DMS79 treated with DMSO at 0.1 percent for 48 hours (cell line): ENCODE results near the gene HS3ST6.
"Not testable (repeated sequence)": the region's sequence is repeated elsewhere in the genome, so short reads cannot be mapped to it uniquely, and the experiment has no call there.

Source experiments
- DNase-seq: peaks from one replicate; lab custom pipeline; 2025; lab: John Stamatoyannopoulos, UW

Gene HS3ST6

DNA sequence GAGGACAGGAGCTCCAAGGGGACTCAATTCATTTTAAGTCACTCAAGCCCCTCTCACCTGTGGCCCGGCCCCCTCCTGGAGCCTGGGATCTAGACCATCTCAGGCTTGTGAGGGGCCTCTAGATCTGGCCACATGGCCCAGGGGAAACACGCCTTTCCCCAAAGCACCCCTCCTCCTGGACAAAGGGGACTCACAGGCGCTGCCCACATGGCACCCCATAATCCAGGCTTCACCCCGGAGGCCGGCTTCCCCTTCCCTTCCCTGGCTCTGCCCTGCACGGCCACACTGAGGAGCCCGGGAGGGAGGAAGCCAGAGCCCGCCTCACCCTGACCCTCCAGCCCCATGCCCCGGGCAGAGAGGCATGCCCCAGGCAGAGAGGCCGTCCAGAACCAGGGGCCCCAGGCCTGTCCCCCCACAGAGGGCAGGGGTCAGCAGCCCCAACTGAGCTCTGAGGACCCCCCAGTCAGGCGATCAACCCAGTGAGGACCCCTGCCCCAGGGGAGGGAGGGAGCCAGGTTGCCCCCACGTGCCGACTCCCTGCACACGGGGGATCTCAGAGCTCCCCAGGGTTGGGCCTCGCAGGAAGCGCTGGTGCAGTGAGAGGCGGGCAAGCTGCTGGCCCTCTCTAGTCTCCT, 10.9 kb downstream of the HS3ST6 start:
- DNase-seq = no peak

DNA sequence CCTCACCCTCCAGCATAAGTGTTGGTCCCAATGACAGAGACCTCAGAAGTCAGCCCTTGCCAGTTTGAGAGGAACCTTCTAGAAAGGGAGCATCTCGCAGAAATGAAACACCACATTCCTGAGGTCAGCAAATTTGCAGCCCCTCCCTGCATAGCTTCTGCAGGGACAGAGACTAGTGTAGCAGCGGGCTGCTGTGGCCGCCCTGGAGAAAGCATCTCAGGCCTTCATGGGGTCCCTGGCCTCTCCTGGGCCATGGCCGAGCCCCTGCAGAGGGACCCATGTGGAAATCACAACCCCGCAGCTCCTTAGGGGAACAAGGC, 11.4 kb downstream of the HS3ST6 start:
- no peak for DNase-seq

DNA sequence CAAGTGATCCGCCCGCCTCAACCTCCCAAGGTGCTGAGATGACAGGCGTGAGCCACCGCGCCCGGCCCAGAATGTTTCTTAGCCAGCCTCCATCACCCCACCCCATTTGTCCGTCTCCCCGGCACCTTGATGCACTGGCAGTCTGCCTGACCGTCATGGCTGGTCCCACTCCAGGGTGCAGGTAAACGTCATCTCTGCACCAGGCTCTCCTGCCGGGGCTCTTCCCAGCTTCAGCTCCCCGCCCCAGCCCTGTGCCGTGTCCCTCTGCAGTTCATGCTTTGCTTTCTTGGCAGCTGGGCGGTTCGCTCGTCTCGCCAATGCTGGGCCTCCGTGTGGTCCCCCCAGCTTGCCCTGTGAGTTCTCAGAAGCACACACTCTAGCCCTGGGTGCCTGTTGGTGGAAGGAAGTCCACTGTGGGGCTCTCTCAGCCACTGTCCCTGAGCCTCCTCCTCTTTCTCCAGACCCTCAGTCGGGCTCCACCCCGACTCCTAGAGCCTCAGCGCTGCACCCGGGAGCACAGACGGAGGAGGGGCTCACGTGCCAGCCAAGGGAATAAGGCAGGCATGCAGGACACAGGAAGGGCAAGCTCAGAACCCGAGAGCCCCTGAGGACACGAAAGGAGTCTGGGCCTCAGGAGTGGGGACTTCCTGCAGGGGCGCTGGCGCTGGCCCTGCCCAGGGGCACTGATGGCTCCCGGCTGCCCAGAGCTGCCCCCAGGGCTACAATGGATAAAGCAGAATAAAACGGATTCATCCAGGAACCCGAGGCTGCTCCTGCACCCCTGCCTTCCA, 12.0 kb downstream of the HS3ST6 start:
- peak; percentile 84 for DNase-seq

DNA sequence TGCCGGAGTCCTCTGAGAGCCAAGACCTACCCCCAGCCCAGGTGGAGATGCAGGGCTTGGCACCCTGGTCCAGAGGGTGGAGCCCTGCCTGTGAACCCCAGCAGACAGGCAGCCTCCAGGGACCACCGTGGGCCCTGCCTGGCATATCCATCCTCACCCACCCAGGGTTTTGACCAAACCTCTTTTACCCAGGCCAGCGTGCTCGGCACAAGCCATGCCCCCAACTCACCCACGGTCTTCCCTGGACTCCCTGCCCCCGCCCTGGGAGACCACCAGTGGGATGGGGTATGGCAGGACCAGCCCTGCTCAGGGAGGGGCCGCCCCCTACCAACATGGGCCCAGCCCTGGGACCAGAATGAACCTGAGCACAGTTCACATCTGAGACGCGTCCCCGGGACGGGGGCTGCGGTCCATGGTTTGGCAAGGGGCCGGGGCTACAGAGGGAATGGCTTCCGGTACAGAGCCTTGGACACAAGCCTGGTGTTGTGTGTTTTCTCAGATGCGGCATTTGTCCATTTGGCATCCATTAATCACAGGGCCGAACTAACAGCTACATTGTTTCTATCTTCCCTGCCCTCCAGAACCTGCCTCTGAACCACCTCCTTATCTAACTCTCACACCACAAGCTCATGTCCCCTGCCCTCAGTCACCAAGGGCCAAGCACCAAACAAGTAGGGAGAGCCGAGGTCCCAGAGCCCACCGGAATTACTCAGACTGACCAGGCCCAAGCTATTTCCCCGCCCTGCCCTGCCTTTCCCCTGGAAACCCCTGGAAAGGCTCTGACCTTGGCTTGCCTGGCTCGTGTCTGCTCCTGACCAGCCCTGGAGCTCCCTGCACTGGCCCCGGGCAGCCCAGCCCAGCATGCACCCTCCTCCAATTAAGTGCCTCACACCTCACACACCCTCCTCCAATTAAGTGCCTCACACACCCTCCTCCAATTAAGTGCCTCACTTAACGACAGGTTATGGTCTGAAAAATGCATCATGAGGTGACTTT, 14.1 kb downstream of the HS3ST6 start:
- DNase-seq = no peak

DNA sequence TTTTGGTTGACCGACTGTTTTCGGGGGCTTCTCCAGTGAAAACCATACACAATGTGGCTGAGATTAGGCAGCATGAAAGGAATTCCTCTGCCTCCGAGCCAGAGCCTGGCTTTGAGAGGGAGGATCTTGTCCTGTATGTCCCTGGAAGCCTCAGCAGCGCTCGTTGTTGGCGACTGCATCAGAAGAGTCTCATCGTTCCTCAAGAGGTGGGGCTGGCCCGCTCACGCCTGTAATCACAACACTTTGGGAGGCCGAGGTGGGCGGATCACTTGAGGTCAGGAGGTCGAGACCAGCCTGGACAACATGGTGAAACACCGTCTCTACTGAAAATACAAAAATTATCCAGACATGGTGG, 15.0 kb downstream of the HS3ST6 start:
- DNase-seq = no peak

DNA sequence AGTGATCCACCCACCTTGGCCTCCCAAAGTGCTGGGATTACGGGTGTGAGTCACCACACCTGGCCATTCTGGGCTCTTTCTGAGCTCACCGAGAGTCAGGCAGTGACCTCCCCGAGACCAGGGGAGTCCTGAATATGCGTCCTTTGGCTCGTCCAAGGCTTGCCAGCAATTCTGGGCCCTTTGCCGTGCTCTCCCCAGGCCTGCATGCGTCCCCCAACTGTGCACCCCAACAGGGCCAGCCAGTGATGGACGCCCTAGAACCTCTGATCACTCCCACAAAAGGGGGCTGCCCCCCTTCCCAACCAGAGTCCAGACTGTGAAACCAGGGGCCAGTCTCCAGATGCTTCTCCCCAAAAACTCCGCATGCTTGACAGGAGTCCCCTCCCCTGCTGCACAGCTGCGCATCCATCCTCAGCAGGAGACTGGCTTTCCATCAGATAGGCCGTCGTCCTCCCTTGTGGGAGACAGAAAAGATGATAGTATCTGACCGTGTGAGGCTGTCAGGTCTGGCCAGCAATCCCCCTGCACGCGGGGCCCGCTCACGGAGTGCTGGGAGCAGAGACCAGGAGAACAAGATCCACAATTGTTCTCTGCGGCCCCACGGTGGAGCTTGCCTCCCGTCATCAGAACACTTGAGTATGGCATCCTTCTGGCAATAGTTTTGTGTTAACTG, 15.5 kb downstream of the HS3ST6 start:
- DNase-seq = no peak

DNA sequence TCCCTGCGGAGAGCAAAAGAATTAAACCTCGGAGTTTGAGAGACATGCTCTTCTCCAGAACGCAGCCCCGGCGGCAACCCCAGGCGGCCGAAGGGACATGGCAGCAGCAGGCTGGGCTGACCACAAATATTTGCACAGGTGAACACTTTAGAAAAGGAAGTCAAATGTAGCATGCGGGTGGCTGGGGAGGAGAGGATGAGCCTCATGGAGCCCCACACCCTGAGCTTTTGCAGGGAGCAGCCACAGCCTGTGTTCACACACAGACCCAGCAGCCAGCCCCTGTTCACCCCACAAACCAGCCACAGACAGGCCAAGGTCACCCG, 17.8 kb downstream of the HS3ST6 start:
- peak; percentile 87 for DNase-seq

DNA sequence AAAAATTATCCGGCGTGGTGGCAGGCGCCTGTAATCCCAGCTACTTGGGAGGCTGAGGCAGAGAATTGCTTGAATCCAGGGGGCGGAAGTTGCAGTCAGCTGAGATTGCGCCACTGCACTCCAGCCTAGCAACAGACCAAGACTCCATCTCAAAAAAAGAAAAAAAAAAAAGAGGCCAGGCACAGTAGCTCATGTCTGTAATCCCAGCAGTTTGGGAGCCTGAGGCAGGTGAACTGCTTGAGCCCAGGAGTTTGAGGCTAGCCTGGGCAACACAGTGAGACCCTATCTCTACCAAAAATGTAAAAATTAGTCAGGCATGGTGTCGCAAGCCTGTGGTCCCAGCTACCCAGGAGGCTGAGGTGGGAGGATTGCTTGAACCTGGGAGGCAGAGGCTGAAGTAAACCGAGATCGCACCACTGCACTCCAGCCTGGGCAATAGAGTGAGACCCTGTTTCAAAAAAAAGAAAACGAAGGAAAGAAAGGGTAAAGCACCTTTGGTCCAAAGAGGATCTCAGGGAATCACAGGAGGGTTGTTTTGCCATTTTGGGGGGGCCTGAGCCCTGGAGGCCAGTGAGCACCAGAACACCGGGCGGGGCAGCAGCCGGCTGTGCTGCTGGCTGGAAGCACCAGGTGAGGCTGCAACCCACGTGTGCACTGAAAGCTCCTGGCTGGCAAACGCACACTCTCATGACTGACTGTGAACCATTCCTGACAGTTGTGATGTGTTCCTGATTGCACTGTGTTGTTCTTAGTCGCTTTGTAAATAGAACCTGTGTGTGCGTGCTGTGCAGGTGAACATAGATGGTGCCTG, 18.4 kb downstream of the HS3ST6 start:
- peak; percentile 87 for DNase-seq

DNA sequence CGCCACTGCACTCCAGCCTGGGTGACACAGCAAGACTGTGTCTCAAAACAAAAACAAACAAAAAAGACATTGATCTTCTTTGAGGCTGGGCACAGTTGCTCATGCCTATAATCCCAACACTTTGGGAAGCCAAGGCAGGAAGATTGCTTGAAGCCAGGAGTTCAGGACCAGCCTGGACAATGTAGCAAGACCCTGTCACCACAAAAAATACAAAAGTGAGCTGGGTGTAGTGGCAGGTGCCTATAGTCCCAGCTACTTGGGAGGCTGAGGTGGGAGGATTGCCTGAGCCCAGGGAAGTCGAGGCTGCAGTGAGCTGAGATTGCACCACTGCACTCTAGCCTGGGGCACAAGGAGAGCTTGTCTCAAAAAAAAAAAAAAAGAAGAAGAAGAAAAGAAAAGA, 20.5 kb downstream of the HS3ST6 start:
- DNase-seq = not testable (repeated sequence)

DNA sequence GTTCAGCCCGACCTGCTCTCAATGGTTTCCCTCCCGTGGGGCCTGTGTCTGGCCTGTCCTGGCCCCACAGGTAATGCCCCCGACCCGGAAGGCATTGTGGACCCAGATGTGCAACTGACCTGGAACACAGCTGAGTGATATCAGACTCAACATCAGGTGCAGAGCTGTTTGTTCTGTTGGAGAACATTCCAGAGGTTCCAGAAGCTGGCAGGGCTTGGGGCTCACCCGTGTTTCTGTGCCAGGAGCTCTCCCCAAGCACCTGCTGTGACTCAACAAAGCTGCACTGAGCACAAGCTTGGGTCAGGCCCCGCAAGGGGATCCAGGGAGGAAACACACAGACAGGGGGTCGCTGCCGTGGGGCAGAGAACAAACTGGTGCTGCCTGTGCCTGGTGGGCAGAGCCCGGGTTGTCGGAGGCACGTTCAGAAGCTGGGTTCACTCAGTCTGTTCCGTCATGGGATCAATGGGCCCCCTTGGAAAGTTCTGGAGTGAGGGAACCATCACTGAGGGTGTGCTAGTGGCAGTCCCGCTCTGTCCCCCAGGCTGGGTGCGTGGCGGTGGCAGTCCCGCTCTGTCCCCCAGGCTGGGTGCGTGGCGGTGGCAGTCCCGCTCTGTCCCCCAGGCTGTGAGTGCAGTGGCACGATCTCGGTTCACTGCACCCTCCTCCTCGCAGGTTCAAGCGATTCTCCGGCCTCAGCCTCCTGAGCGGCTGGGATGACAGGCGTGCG, 22.1 kb downstream of the HS3ST6 start:
- no peak for DNase-seq

DNA sequence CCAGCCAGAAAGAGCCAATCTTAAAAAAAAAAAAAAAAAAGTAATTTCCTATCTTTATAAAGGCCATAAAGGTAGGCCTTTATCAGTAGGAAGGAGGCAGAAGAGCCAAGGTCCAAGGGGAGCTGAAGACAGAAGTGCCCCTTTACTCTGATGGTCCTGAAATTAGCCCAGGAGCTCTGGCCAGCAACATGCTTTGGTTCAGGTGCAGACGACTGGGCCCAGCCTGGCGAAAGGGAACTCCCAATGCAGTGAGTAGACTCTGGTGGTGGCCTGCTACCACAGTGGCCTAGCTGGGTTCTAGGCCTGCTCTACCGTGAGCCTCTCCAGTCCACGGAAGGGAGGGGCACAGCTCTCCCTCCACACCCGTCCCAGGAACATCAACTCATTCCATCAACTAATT, 23.1 kb downstream of the HS3ST6 start:
- DNase-seq = no peak

DNA sequence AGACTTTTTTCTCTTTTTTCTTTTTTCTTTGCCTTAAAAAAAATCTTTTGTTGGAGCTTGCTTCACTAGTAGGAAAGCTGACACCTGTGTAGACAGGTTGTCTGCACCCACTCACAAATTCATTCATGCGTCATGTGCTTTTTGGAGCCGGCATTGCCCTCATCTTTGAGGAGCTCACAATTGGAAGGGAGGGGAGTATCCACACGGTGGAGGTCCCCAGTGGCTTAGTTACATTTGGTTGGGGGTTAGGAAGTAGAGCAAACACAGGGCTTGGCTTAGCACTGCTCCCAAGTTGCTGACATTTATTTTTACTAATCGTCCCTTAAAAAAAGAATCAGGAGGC, 27.5 kb downstream of the HS3ST6 start:
- DNase-seq = peak; percentile 89

DNA sequence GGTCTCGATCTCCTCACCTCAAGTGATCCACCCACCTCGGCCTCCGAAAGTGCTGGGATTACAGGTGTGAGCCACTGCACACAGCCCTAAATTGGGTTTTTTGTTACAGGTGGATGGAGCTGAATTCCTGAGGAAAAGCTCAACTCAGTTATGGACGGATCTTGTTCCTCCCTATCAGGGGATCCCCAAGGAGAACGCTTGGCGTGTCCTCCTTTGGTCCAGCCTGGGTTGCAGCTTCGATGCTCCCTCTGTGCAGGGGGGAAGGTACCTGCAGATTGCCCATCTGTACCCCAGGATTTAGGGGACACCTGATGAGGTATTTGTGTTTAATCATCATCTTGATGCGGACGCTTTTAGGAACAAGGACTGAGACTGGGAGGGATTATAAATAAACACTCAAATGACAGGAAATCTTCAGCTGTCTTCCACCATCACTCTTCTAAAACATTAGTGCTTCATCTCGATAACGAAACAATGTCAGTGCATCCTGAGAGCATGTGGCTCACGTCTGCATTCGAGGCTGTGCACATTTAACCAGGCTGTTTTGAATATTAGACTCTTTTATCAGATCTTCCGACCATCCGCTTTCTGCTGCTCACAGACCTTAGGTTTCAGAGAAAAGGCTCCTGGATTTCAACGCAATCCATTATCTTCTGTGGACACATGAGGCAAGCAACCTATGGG, 28.0 kb downstream of the HS3ST6 start:
- DNase-seq = peak; percentile 88

DNA sequence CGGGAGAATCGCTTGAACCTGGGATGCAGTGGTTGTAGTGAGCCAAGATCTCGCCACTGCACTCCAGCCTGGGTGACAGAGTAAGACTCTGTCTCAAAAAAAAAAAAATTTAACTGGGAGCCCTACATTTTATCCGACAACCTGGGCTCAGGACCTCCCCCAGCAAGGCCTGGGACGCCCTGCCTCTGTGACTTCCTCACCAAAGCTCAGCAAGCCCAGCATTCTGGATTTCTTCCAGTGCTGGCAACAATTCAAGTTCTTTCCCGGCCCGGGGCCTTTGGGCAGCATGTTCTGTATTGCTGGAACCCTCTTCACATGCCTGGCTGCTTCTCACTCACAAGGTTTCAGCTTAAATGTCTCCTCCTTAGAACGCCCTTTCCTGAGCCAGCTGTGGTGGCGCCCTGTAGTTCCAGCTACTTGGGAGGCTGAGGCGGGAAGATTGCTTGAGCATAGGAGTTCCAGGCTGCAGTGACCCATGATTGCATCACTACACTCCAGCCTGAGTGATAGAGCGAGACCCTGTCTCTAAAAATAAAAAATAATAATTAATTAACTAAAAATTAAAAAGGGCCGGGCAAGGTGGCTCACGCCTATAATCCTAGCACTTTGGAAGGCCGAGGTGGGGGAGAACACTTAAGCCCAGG, 30.4 kb downstream of the HS3ST6 start:
- DNase-seq = peak; percentile 78

DNA sequence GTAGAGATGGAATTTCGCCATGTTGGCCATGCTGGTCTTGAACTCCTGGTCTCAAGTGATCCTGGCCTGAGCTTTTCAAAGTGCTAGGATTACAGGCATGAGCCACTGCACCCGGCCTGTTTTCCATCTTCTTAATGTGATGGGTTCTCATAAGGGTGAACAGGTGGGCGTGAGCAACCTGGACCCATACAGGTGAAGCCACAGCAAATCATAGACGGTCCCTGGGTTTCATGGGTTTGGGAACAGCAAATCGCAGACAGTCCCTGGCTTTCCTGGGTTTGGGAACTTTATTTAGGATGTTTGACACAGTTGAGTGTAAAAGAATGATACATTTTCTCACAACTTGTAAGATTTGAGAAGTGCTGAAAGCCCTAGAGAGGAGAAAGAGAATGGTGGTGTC, 33.3 kb downstream of the HS3ST6 start:
- no peak for DNase-seq

DNA sequence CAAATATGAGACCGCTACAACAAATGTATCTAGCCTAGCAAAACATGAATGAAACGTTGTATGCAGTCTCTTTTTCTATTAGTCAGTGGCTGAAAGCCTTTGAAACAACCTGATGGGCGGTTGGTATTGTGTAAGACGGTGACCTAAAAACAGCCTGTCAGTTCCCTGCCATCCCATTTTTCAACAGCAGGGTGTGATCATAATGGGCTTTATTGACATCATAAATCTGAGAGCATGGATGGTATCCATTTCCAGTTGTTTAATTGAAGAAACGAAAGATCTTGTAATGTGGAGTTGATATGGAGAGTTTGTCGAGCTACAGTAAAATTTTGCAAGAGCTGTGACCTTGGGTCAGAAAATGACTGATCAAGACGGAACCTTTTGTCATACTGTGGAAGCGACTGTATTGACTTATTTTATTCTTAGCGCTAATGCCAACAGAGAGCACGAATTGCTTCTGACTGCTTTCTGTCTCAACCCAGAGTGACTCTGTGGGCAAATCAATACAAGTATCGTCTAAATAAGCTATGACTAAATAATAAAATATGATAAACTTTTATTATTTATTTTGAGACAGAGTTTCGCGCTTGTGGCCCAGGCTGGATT, 34.0 kb downstream of the HS3ST6 start:
- no peak for DNase-seq

DNA sequence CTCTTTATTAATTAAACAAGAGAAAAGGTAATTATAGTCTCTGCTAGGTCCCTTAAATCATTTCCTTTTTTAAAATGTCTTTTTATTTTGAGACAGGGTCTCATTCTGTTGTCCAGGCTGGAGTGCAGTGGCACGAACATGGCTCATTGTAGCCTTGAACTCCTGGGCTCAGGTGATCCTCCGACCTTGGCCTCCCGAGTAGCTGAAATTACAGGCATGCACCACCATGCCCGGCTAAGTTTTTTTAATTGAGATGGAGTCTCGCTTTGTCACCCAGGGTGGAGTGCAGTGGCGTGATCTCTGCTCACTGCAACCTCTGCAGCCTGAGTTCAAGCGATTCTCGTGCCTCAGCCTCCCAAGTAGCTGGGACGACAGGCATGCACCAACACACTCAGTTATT, 37.0 kb downstream of the HS3ST6 start:
- DNase-seq = not testable (repeated sequence)

DNA sequence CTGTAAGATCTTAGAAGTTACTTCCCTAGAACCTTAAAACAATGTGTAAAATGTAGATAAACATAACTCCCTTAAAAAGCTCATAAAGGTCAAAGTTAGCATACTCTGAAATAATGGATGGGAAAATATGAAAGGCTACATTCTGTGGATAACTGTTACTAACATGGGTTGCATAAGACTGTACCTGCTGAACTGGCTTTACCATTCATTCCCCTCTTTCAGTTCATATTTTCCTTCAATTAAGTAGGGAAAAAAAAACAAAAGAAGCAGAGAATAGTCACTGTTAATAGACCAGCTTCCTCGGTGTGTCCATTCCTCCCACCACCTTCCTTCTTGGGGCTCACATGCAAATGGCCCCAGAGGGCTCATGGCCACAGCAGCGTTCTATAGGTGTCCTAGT, 38.7 kb downstream of the HS3ST6 start:
- DNase-seq = no peak

DNA sequence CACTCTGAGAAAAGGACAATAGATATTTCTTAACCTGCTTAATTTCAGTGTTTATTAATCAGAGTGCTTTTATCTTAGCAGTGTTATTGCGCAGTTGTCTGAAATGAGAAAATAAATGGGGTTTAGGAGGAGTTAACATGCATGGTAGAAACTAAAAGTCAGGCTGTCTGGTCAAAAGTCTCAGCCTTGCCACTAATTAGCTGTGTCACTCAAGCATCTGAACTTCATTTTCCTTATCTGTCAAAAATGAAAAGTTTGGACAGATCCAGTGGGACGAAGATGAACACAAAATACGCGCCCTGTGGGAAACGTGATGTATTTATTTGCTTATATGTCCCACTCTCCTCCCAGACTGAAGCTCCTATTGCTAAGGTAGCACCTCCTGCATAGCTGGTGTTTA, 40.0 kb downstream of the HS3ST6 start:
- no peak for DNase-seq
